WTC11 (cell line): ENCODE data around the gene RTP2. TPM values are rescaled to one million over a fixed set of nuclear protein-coding genes. Genes with fewer than 3 reads are reported as not detected.

Experiments
- ATAC-seq: fragments of 200-7000 bp; cut with Tn5 transposase; 2 replicates; pipeline ENCODE4 v1.10.0; 2021; ENCODE audit warnings: mild to moderate bottlenecking, moderate library complexity
- CTCF ChIA-PET: fragments of 300-600 bp; sonication (Branson Sonifier 250); formaldehyde crosslinking; loops from one replicate; lab custom pipeline; 2021; ENCODE audit warnings: antibody characterized with exemption; lab: Charles Lee
- POLR2A ChIA-PET: fragments of 350-600 bp; sonication (Branson Sonifier 250); formaldehyde crosslinking; loops from one replicate; lab custom pipeline; 2021; ENCODE audit warnings: antibody characterized with exemption; lab: Charles Lee
- DNase-seq: peaks from one replicate; pipeline ENCODE4 v3.0.0; 2021; ENCODE audit warnings: low spot score
- H3K27ac Mint-ChIP-seq: 2 replicates; pipeline ENCODE4 v1.8.0; 2021; ENCODE audit warnings: mixed read lengths
- H3K27me3 Mint-ChIP-seq: 2 replicates; pipeline ENCODE4 v1.8.0; 2021; ENCODE audit warnings: low read depth, mild to moderate bottlenecking, moderate library complexity, mixed read lengths
- H3K36me3 Mint-ChIP-seq: 2 replicates; pipeline ENCODE4 v1.8.0; 2021; ENCODE audit warnings: mixed read lengths
- H3K4me1 Mint-ChIP-seq: 2 replicates; pipeline ENCODE4 v1.8.0; 2022; ENCODE audit warnings: mixed read lengths
- H3K4me3 Mint-ChIP-seq: 2 replicates; pipeline ENCODE4 v1.8.0; 2021; ENCODE audit warnings: mild to moderate bottlenecking, moderate library complexity, mixed read lengths
- H3K9me3 Mint-ChIP-seq: 2 replicates; pipeline ENCODE4 v1.8.0; 2021; ENCODE audit warnings: mixed read lengths
- CREB1 ChIP-seq: sonication (generic); formaldehyde crosslinking; IDR thresholded peaks from 2 replicates; pipeline ENCODE4 v1.8.0; 2023; ENCODE audit warnings: mild to moderate bottlenecking, missing genetic modification reagents
- FOXP1 ChIP-seq: sonication (generic); formaldehyde crosslinking; IDR thresholded peaks from 2 replicates; pipeline ENCODE4 v1.8.0; 2022; ENCODE audit warnings: missing genetic modification reagents, mild to moderate bottlenecking, moderate library complexity, borderline replicate concordance
- GABPB1 ChIP-seq: sonication (generic); formaldehyde crosslinking; IDR thresholded peaks from 2 replicates; pipeline ENCODE4 v1.8.1; 2023; ENCODE audit warnings: mild to moderate bottlenecking, missing genetic modification reagents
- GTF2I ChIP-seq: fragments of 250-450 bp; sonication (Bioruptor Pico); conservative IDR thresholded peaks from 2 replicates; pipeline ENCODE4 v1.4.0; 2021; ENCODE audit warnings: mild to moderate bottlenecking
- KAT7 ChIP-seq: sonication (generic); formaldehyde crosslinking; IDR thresholded peaks from 2 replicates; pipeline ENCODE4 v1.8.1; 2023; ENCODE audit warnings: missing genetic modification reagents, mild to moderate bottlenecking, borderline replicate concordance
- NR1H2 ChIP-seq: sonication (generic); formaldehyde crosslinking; IDR thresholded peaks from 2 replicates; pipeline ENCODE4 v1.9.0; 2021; ENCODE audit warnings: mild to moderate bottlenecking, moderate library complexity, missing genetic modification reagents
- SMAD4 ChIP-seq: sonication (generic); formaldehyde crosslinking; IDR thresholded peaks from 2 replicates; pipeline ENCODE4 v1.8.0; 2022; ENCODE audit warnings: mild to moderate bottlenecking, missing genetic modification reagents
- TEAD4 ChIP-seq: sonication (generic); formaldehyde crosslinking; IDR thresholded peaks from 2 replicates; pipeline ENCODE4 v1.8.0; 2022; ENCODE audit warnings: mild to moderate bottlenecking, missing genetic modification reagents
- ZNF263 ChIP-seq: sonication (generic); formaldehyde crosslinking; IDR thresholded peaks from 2 replicates; pipeline ENCODE4 v1.8.1; 2022; ENCODE audit warnings: low read depth, mild to moderate bottlenecking, moderate library complexity, missing genetic modification reagents
- total RNA-seq: library from RNA; stranded (reverse); gene quantifications from 3 replicates; pipeline ENCODE4 v1.2.3, GENCODE V29; 2021
- TF ChIP-seq, protein P1 (sequence below): fragments of 250-450 bp; sonication (Bioruptor Pico); conservative IDR thresholded peaks from 2 replicates; pipeline ENCODE4 v1.9.0; 2021; ENCODE audit warnings: mild to moderate bottlenecking
- TF ChIP-seq, protein P2 (sequence below): fragments of 200-600 bp; IDR thresholded peaks from 2 replicates; pipeline ENCODE4 v1.8.0; 2022; ENCODE audit warnings: antibody characterized with exemption
- TF ChIP-seq, protein P3 (sequence below): sonication (generic); formaldehyde crosslinking; IDR thresholded peaks from 2 replicates; pipeline ENCODE4 v1.8.1; 2023; ENCODE audit warnings: mild to moderate bottlenecking, missing genetic modification reagents, moderate library complexity
- TF ChIP-seq, protein P4 (sequence below): fragments of 250-450 bp; sonication (Bioruptor Pico); IDR thresholded peaks from 2 replicates; pipeline ENCODE4 v1.8.0; 2021; ENCODE audit warnings: mild to moderate bottlenecking
- TF ChIP-seq, protein P5 (sequence below): sonication (generic); formaldehyde crosslinking; IDR thresholded peaks from 2 replicates; pipeline ENCODE4 v1.8.1; 2023; ENCODE audit warnings: mild to moderate bottlenecking, missing genetic modification reagents, borderline replicate concordance
- TF ChIP-seq, protein P6 (sequence below): sonication (generic); formaldehyde crosslinking; IDR thresholded peaks from 2 replicates; pipeline ENCODE4 v1.8.1; 2022; ENCODE audit warnings: low read depth, missing genetic modification reagents, borderline replicate concordance
- TF ChIP-seq, protein P7 (sequence below): sonication (generic); formaldehyde crosslinking; IDR thresholded peaks from 2 replicates; pipeline ENCODE4 v1.8.1; 2022; ENCODE audit warnings: low read depth, mild to moderate bottlenecking, moderate library complexity, missing genetic modification reagents, borderline replicate concordance
- TF ChIP-seq, protein P8 (sequence below): fragments of 250-450 bp; sonication (Bioruptor Pico); IDR thresholded peaks from 2 replicates; pipeline ENCODE4 v1.9.0; 2021; ENCODE audit warnings: mild to moderate bottlenecking
- TF ChIP-seq, protein P9 (sequence below): fragments of 250-450 bp; sonication (Bioruptor Pico); IDR thresholded peaks from 2 replicates; pipeline ENCODE4 v1.9.0; 2021; ENCODE audit warnings: moderate library complexity, mild to moderate bottlenecking, inconsistent platforms, borderline replicate concordance

The RTP2 gene
- total RNA-seq, 1 experiment from 2014 or later, result not detected

DNA sequence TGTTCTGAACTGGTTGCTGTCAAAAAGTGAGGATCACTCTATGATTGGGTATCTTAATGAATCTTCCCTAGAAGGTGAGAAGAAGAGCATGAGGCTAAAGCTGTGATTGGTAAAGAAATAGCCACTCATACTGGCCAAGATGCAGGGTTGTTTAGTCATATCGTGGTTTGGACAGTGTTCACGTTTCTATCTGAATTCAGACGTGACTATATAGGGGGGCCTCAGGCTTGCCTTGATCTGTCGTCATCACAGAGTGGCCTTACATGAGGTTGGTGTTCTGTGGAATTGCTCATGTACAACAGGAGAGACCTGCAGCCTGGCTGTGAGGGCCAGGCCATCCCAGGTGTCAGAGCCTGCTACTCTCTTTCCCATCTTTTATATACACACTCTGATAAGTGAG lies 12.4 kb downstream of the RTP2 start (continued):
- TF ChIP-seq, protein P1, sequence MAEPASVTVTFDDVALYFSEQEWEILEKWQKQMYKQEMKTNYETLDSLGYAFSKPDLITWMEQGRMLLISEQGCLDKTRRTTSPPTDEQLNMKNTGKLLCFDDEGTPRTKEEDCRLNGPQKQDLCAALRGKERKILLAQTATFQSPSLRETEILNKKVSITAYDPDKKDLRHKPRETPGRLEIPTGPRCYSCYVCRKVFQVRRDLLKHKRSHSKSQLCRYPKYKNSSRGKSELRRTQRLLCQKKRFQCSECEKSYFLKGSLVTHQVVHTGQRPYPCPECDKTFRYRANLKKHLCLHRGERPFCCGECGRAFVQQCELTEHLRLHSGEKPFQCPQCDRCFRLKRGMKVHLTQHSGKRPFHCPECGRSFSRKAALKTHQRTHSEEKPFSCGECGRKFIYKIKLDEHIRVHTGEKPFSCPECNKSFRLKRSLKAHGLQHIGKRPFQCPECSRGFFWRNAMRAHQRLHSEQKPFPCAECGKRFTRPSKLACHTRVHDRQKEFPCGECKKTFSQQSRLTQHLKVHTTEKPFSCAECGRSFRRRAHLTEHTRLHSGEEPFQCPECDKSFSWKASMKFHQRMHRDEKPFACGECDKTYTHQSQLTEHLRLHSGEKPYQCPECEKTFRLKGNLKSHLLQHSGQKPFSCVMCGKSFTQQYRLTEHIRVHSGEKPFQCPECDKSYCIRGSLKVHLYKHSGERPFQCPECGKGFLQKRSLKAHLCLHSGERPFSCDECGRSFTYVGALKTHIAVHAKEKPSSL (CRISPR knock-in tag), result no peak
- TF ChIP-seq, protein P2, sequence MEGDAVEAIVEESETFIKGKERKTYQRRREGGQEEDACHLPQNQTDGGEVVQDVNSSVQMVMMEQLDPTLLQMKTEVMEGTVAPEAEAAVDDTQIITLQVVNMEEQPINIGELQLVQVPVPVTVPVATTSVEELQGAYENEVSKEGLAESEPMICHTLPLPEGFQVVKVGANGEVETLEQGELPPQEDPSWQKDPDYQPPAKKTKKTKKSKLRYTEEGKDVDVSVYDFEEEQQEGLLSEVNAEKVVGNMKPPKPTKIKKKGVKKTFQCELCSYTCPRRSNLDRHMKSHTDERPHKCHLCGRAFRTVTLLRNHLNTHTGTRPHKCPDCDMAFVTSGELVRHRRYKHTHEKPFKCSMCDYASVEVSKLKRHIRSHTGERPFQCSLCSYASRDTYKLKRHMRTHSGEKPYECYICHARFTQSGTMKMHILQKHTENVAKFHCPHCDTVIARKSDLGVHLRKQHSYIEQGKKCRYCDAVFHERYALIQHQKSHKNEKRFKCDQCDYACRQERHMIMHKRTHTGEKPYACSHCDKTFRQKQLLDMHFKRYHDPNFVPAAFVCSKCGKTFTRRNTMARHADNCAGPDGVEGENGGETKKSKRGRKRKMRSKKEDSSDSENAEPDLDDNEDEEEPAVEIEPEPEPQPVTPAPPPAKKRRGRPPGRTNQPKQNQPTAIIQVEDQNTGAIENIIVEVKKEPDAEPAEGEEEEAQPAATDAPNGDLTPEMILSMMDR, result no peak
- no peak for TF ChIP-seq ZNF263 (CRISPR knock-in tag)
- no peak for TF ChIP-seq TEAD4 (CRISPR knock-in tag)
- no peak for TF ChIP-seq CREB1 (CRISPR knock-in tag)

DNA sequence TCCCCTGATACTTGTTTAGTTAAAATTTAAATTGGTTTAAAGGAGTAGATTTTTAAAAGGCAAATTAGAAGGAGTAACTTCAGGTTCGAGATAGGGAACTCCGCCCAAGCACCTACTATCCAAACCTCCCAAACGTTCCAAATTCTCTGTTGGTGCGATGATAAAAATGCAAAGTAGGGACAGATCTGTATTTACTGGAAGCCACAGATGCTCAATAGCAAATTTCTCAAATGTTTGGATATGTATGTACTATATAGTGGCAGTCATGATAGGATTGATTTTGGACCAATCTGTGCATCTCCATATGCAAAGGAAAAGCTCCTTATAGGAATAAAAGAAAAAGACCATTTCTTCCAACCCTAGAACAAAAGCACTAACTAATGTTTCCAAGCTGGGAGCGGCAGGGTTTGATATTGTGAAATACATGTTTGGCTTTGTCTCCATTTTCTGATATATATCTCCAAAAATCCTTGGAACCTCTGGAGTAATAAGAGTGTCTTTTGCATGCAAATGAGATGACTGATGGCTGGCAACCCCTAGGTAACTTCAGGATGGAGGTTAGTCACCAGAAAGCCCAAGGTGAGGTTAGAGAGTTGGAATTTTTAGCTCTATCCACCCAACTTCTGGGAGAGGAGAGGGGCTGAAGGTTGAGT lies 15.6 kb downstream of the RTP2 start:
- DNase-seq (no peak), ATAC-seq (no peak)
- Mint-ChIP-seq H3K27ac (no peak overlapping the region), H3K4me1 (0 out of 2 replicates have a peak, but pooled peaks cover 3% of the 10 kb centered on the region), H3K4me3 (no peak overlapping the region), H3K36me3 (peaks cover 30% of the 10 kb centered on the region), H3K9me3 (peaks cover 42% of the 10 kb centered on the region), H3K27me3 (peaks cover 2% of the 10 kb centered on the region; the same call in 1 of the 2 replicates)
- ChIA-PET POLR2A (no interaction called here), CTCF (no interaction called here)
- TF ChIP-seq, protein P3, sequence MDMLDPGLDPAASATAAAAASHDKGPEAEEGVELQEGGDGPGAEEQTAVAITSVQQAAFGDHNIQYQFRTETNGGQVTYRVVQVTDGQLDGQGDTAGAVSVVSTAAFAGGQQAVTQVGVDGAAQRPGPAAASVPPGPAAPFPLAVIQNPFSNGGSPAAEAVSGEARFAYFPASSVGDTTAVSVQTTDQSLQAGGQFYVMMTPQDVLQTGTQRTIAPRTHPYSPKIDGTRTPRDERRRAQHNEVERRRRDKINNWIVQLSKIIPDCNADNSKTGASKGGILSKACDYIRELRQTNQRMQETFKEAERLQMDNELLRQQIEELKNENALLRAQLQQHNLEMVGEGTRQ, result no peak
- TF ChIP-seq, protein P4, sequence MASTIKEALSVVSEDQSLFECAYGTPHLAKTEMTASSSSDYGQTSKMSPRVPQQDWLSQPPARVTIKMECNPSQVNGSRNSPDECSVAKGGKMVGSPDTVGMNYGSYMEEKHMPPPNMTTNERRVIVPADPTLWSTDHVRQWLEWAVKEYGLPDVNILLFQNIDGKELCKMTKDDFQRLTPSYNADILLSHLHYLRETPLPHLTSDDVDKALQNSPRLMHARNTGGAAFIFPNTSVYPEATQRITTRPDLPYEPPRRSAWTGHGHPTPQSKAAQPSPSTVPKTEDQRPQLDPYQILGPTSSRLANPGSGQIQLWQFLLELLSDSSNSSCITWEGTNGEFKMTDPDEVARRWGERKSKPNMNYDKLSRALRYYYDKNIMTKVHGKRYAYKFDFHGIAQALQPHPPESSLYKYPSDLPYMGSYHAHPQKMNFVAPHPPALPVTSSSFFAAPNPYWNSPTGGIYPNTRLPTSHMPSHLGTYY (CRISPR knock-in tag), result no peak
- TF ChIP-seq KAT7 (CRISPR knock-in tag), result no peak
- no peak for TF ChIP-seq GTF2I
- TF ChIP-seq, protein P5, sequence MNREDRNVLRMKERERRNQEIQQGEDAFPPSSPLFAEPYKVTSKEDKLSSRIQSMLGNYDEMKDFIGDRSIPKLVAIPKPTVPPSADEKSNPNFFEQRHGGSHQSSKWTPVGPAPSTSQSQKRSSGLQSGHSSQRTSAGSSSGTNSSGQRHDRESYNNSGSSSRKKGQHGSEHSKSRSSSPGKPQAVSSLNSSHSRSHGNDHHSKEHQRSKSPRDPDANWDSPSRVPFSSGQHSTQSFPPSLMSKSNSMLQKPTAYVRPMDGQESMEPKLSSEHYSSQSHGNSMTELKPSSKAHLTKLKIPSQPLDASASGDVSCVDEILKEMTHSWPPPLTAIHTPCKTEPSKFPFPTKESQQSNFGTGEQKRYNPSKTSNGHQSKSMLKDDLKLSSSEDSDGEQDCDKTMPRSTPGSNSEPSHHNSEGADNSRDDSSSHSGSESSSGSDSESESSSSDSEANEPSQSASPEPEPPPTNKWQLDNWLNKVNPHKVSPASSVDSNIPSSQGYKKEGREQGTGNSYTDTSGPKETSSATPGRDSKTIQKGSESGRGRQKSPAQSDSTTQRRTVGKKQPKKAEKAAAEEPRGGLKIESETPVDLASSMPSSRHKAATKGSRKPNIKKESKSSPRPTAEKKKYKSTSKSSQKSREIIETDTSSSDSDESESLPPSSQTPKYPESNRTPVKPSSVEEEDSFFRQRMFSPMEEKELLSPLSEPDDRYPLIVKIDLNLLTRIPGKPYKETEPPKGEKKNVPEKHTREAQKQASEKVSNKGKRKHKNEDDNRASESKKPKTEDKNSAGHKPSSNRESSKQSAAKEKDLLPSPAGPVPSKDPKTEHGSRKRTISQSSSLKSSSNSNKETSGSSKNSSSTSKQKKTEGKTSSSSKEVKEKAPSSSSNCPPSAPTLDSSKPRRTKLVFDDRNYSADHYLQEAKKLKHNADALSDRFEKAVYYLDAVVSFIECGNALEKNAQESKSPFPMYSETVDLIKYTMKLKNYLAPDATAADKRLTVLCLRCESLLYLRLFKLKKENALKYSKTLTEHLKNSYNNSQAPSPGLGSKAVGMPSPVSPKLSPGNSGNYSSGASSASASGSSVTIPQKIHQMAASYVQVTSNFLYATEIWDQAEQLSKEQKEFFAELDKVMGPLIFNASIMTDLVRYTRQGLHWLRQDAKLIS, result no peak
- TF ChIP-seq, protein P2, result no peak
- TF ChIP-seq, protein P6, sequence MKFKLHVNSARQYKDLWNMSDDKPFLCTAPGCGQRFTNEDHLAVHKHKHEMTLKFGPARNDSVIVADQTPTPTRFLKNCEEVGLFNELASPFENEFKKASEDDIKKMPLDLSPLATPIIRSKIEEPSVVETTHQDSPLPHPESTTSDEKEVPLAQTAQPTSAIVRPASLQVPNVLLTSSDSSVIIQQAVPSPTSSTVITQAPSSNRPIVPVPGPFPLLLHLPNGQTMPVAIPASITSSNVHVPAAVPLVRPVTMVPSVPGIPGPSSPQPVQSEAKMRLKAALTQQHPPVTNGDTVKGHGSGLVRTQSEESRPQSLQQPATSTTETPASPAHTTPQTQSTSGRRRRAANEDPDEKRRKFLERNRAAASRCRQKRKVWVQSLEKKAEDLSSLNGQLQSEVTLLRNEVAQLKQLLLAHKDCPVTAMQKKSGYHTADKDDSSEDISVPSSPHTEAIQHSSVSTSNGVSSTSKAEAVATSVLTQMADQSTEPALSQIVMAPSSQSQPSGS (CRISPR knock-in tag), result no peak
- TF ChIP-seq NR1H2 (CRISPR knock-in tag), result no peak
- no peak for TF ChIP-seq GABPB1 (CRISPR knock-in tag)
- TF ChIP-seq FOXP1 (CRISPR knock-in tag), result no peak
- no peak for TF ChIP-seq SMAD4
- TF ChIP-seq, protein P7, sequence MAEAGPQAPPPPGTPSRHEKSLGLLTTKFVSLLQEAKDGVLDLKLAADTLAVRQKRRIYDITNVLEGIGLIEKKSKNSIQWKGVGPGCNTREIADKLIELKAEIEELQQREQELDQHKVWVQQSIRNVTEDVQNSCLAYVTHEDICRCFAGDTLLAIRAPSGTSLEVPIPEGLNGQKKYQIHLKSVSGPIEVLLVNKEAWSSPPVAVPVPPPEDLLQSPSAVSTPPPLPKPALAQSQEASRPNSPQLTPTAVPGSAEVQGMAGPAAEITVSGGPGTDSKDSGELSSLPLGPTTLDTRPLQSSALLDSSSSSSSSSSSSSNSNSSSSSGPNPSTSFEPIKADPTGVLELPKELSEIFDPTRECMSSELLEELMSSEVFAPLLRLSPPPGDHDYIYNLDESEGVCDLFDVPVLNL, result no peak
- TF ChIP-seq, protein P8, sequence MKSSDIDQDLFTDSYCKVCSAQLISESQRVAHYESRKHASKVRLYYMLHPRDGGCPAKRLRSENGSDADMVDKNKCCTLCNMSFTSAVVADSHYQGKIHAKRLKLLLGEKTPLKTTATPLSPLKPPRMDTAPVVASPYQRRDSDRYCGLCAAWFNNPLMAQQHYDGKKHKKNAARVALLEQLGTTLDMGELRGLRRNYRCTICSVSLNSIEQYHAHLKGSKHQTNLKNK, result no peak
- TF ChIP-seq, protein P9, sequence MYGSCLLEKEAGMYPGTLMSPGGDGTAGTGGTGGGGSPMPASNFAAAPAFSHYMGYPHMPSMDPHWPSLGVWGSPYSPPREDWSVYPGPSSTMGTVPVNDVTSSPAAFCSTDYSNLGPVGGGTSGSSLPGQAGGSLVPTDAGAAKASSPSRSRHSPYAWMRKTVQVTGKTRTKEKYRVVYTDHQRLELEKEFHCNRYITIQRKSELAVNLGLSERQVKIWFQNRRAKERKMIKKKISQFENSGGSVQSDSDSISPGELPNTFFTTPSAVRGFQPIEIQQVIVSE (CRISPR knock-in tag), result no peak
